HCT116 (cell line): ENCODE results near the gene PAK6. TPM values are rescaled to one million over a fixed set of nuclear protein-coding genes. Genes with fewer than 3 reads are reported as not detected.

Experiments
- ATAC-seq: fragments of 200-7000 bp; cut with Tn5 transposase; 2 replicates; pipeline ENCODE4 v1.9.1; 2020; ENCODE audit warnings: mild to moderate bottlenecking, moderate library complexity
- BruUV-seq: library from RNA; stranded (reverse); fragments of 400-500 nt; replicated peaks from 2 replicates; lab custom pipeline; 2021; lab: Mats Ljungman, UMichigan
- CTCF ChIA-PET: fragments of 300-600 bp; sonication (Branson Sonifier 250); formaldehyde crosslinking; loops from one replicate; lab custom pipeline; 2021; ENCODE audit warnings: antibody characterized with exemption; lab: Charles Lee
- POLR2A ChIA-PET: fragments of 300-600, 350-600 bp; sonication (Branson Sonifier 250); formaldehyde crosslinking; loops from one replicate; lab custom pipeline; 2021; ENCODE audit warnings: antibody characterized with exemption; lab: Charles Lee
- RAD21 ChIA-PET, 2 experiments: fragments of 300-600 bp; sonication (Branson Sonifier 250); formaldehyde crosslinking; loops; one replicate each; lab custom pipeline; 2023; ENCODE audit warnings: low total read pairs in 2 of 2; ENCODE audit not compliant: uncharacterized antibody in 2 of 2, unreplicated experiment in 2 of 2, low non-redundant PET in 1 of 2; lab: Charles Lee
- DNase-seq: peaks from one replicate; pipeline ENCODE4 v3.0.0-alpha.2; 2010; ENCODE audit warnings: low read depth, low spot score
- H2AFZ ChIP-seq: fragments of 200-600 bp; shearing (Covaris generic), sonication (generic); 2 replicates; pipeline ENCODE4 v1.6.1; 2017; ENCODE audit warnings: low read depth, mixed run types, mixed read lengths, antibody characterized with exemption, low read length; ENCODE audit not compliant: poor library complexity, severe bottlenecking
- H3K27ac ChIP-seq: 2 replicates; pipeline ENCODE4 v1.5.1; 2012; ENCODE audit warnings: low read depth, low read length
- H3K27me3 ChIP-seq: fragments of 200-600 bp; sonication (generic); 2 replicates; pipeline ENCODE4 v1.6.1; 2016; ENCODE audit warnings: mixed run types, low read length, mixed read lengths; ENCODE audit not compliant: insufficient read depth
- H3K36me3 ChIP-seq, 2 experiments: fragments of 200-500 bp in 1 of 2; fragments of 200-600 bp in 1 of 2; sonication (Bioruptor generic) in 1 of 2; sonication (generic) in 1 of 2; 2 replicates each; pipeline versions ENCODE4 v1.5.1 to v1.6.1; 2014 to 2016; ENCODE audit warnings: low read length in 2 of 2, inconsistent platforms in 1 of 2, mixed read lengths in 1 of 2, mixed run types in 1 of 2; ENCODE audit not compliant: insufficient read depth in 2 of 2, control insufficient read depth in 1 of 2
- H3K4me1 ChIP-seq, 2 experiments: fragments of 200-600 bp in 1 of 2; sonication (generic) in 1 of 2; 2 replicates each; pipeline versions ENCODE4 v1.5.1 to v1.6.1; 2012 to 2017; ENCODE audit warnings: low read length in 2 of 2, inconsistent platforms in 1 of 2, mild to moderate bottlenecking in 1 of 2, mixed read lengths in 1 of 2, mixed run types in 1 of 2, moderate library complexity in 1 of 2; ENCODE audit not compliant: insufficient read depth in 2 of 2, control insufficient read depth in 1 of 2
- H3K4me2 ChIP-seq: fragments of 200-600 bp; sonication (generic); 2 replicates; pipeline ENCODE4 v1.6.1; 2017; ENCODE audit warnings: mixed run types, low read length, mixed read lengths
- H3K4me3 ChIP-seq, 2 experiments: fragments of 200-600 bp in 1 of 2; sonication (generic) in 1 of 2; replicated peaks in 1 of 2; 2 replicates each; pipeline ENCODE4 v1.5.1; 2011 to 2016; ENCODE audit warnings: low read length in 2 of 2, control low read depth in 1 of 2, low read depth in 1 of 2, mild to moderate bottlenecking in 1 of 2, mixed read lengths in 1 of 2, mixed run types in 1 of 2
- H3K79me2 ChIP-seq: fragments of 200-600 bp; sonication (generic); 2 replicates; pipeline ENCODE4 v1.6.1; 2017; ENCODE audit warnings: mild to moderate bottlenecking, mixed run types, low read length, moderate library complexity, mixed read lengths; ENCODE audit not compliant: insufficient read depth
- H3K9ac ChIP-seq: fragments of 200-600 bp; sonication (generic); 2 replicates; pipeline ENCODE4 v1.6.1; 2016; ENCODE audit warnings: low read length, mixed read lengths
- H3K9me2 ChIP-seq: fragments of 200-600 bp; sonication (generic), shearing (Covaris generic); 2 replicates; pipeline ENCODE4 v1.6.1; 2017; ENCODE audit warnings: mixed run types, mild to moderate bottlenecking, moderate library complexity; ENCODE audit not compliant: insufficient read depth
- H3K9me3 ChIP-seq, 2 experiments: fragments of 200-500 bp in 1 of 2; fragments of 200-600 bp in 1 of 2; sonication (Bioruptor generic) in 1 of 2; sonication (generic) in 1 of 2; 2 replicates each; pipeline ENCODE4 v1.6.1; 2014 to 2017; ENCODE audit warnings: low read length in 2 of 2, mixed read lengths in 2 of 2, inconsistent platforms in 1 of 2, low read depth in 1 of 2, mild to moderate bottlenecking in 1 of 2, mixed run types in 1 of 2, moderate library complexity in 1 of 2; ENCODE audit not compliant: control insufficient read depth in 1 of 2, insufficient read depth in 1 of 2
- H4K20me1 ChIP-seq: fragments of 200-600 bp; sonication (generic), shearing (Covaris generic); 2 replicates; pipeline ENCODE4 v1.6.1; 2017; ENCODE audit warnings: mixed run types, mild to moderate bottlenecking, moderate library complexity; ENCODE audit not compliant: insufficient read depth
- CBX3 ChIP-seq: IDR thresholded peaks from 2 replicates; pipeline ENCODE4 v1.6.1; 2012; ENCODE audit warnings: low read depth
- CEBPB ChIP-seq: IDR thresholded peaks from 2 replicates; pipeline ENCODE4 v1.6.1; 2012; ENCODE audit warnings: low read depth
- EGR1 ChIP-seq: IDR thresholded peaks from 2 replicates; pipeline ENCODE4 v1.6.1; 2012; ENCODE audit warnings: low read depth
- EZH2 ChIP-seq: fragments of 200-600 bp; sonication (generic); IDR thresholded peaks from 2 replicates; pipeline ENCODE4 v1.6.1; 2017; ENCODE audit warnings: antibody characterized with exemption, mixed run types
- JUND ChIP-seq: IDR thresholded peaks from 2 replicates; pipeline ENCODE4 v1.6.1; 2012
- POLR2A ChIP-seq: IDR thresholded peaks from 2 replicates; pipeline ENCODE4 v1.7.0; 2011; ENCODE audit warnings: borderline replicate concordance; ENCODE audit not compliant: insufficient read depth, insufficient read length; ENCODE audit errors: extremely low read depth
- POLR2AphosphoS5 ChIP-seq: IDR thresholded peaks from 2 replicates; pipeline ENCODE4 v1.6.1; 2011; ENCODE audit warnings: mild to moderate bottlenecking, low read depth, low read length, moderate library complexity
- RAD21 ChIP-seq: IDR thresholded peaks from 2 replicates; pipeline ENCODE4 v1.6.1; 2012; ENCODE audit warnings: low read depth, mild to moderate bottlenecking
- SIN3A ChIP-seq: IDR thresholded peaks from 2 replicates; pipeline ENCODE4 v1.6.1; 2012; ENCODE audit warnings: low read depth
- SP1 ChIP-seq: IDR thresholded peaks from 2 replicates; pipeline ENCODE4 v1.6.1; 2012; ENCODE audit warnings: low read depth
- SRF ChIP-seq: IDR thresholded peaks from 2 replicates; pipeline ENCODE4 v1.6.1; 2012; ENCODE audit warnings: low read depth
- TCF7L2 ChIP-seq: IDR thresholded peaks from 2 replicates; pipeline ENCODE4 v1.7.0; 2011; ENCODE audit warnings: borderline replicate concordance, inconsistent platforms; ENCODE audit not compliant: insufficient read depth, insufficient read length; ENCODE audit errors: extremely low read depth
- YY1 ChIP-seq: IDR thresholded peaks from 2 replicates; pipeline ENCODE4 v1.6.1; 2011; ENCODE audit warnings: low read length, low read depth, moderate library complexity, mild to moderate bottlenecking; ENCODE audit not compliant: insufficient replicate concordance; ENCODE audit errors: extremely low read depth
- ZFX ChIP-seq: fragments of 450-650 bp; IDR thresholded peaks from 2 replicates; pipeline ENCODE4 v1.6.1; 2017
- ZNF274 ChIP-seq: fragments of 200-500 bp; sonication (Bioruptor generic); IDR thresholded peaks from 2 replicates; pipeline ENCODE4 v1.6.1; 2014; ENCODE audit warnings: mild to moderate bottlenecking, low read depth, low read length, inconsistent platforms
- intact Hi-C: fragments of 100-400 bp; cut with micrococcal nuclease; formaldehyde crosslinking; loops from 2 replicates; pipeline ENCODE4 v1.10.0; 2022
- total RNA-seq: library from RNA; stranded (reverse); gene quantifications from one replicate; pipeline ENCODE4 v1.2.1, GENCODE V29; 2021; ENCODE audit not compliant: unreplicated experiment
- TF ChIP-seq, protein P1 (sequence below): IDR thresholded peaks from 2 replicates; pipeline ENCODE4 v1.6.1; 2011; ENCODE audit warnings: mild to moderate bottlenecking, low read length, moderate library complexity; ENCODE audit not compliant: insufficient replicate concordance; ENCODE audit errors: extremely low read depth
- TF ChIP-seq, protein P2 (sequence below): IDR thresholded peaks from 2 replicates; pipeline ENCODE4 v1.6.1; 2012
- TF ChIP-seq, protein P3 (sequence below): IDR thresholded peaks from 2 replicates; pipeline ENCODE4 v1.6.1; 2012

PAK6 gene
- total RNA-seq, 1 experiment from 2014 or later, result 19.9 TPM

DNA sequence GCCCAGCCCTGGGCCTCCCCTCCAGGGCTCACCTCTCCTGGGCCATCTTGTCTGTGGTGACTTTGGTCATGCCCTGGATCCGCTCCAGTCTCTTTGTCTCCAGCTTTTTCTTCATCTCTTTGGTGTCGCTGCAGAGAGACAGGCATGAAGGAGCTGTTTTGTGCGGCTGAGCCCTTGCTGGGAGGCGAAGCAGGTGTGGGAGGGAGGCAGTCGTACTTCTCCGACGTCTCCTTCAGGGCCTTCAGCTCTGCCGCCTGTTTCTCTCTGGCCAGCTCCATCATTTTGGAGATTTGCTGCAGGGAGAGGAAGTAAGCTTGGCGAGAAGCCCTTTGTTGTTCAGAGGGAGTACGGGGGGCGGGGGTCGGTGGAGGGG, 51.7 kb downstream of the PAK6 start (continued):
- TF ChIP-seq, protein P1, sequence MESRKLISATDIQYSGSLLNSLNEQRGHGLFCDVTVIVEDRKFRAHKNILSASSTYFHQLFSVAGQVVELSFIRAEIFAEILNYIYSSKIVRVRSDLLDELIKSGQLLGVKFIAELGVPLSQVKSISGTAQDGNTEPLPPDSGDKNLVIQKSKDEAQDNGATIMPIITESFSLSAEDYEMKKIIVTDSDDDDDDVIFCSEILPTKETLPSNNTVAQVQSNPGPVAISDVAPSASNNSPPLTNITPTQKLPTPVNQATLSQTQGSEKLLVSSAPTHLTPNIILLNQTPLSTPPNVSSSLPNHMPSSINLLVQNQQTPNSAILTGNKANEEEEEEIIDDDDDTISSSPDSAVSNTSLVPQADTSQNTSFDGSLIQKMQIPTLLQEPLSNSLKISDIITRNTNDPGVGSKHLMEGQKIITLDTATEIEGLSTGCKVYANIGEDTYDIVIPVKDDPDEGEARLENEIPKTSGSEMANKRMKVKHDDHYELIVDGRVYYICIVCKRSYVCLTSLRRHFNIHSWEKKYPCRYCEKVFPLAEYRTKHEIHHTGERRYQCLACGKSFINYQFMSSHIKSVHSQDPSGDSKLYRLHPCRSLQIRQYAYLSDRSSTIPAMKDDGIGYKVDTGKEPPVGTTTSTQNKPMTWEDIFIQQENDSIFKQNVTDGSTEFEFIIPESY, result no peak
- TF ChIP-seq EGR1, result no peak
- TF ChIP-seq, all 23 proteins: peak for 0

DNA sequence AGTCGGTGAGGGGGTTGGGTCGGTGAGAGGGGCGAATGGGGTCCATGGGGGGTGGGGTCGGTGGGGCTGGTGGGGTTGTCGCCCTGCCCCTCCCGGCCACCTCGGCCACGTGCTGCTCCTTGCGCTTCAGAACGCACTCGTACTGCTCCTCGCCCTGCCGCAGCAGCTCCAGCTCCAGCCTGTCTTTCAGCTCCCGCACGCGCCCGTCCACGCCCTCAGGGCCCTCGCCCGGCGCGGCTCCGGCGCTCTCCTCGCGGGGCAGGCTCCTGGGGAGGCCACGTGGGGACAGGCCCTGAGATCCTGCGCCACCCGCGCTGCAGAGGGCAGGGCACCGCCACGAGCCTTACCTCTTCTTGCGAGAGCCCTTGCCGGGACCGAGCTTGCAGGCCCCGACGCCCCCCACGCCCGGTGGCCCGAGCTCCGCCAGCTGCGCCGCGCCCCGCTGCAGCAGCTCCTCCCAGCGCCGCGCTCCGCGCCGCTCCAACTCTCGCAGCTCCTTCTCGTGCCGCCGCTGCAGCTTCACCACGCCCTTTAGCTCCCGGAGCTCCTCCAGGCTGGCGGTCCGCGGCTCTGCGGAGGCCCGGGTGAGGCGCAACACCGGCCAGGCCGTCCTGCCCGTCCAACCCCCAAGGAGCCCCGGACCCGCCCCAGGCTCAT, 52.2 kb downstream of the PAK6 start:
- H3K27ac ChIP-seq, result peak overlapping the region; percentile 45; the same call in 1 of the 2 replicates
- peak overlapping the region; percentile 30 to 49 for H3K4me3 ChIP-seq
- RAD21 ChIA-PET, result interaction anchor here (0.6 to 1.4 kb wide), 3 partner anchors 12 to 19 kb away, joined by 3 read pairs; partner anchors contain the start of gene PLCB2 (in 1 of the 2)
- no TSS peak for BruUV-seq
- peak overlapping the region; percentile 61 for H3K9ac ChIP-seq
- H3K4me2 ChIP-seq, result peak overlapping the region; percentile 84
- CTCF ChIA-PET, result interaction anchor here (0.9 to 3.3 kb wide), 8 partner anchors 8 to 49 kb away, joined by 3 to 31 read pairs (median 5); partner anchors contain the start of gene ANKRD63
- no peaks in the 10 kb centered on the region for H3K9me2 ChIP-seq
- peak; percentile 82 for ATAC-seq
- intact Hi-C loops, result no loop called here
- no peak for DNase-seq
- H3K79me2 ChIP-seq, result no peaks in the 10 kb centered on the region
- peaks cover 46 to 51% of the 10 kb centered on the region in 2 experiments for H3K4me1 ChIP-seq
- H3K9me3 ChIP-seq, result no peaks in the 10 kb centered on the region
- POLR2A ChIA-PET, result interaction anchor here (0.7 to 1.3 kb wide), 2 partner anchors 18 to 294 kb away, joined by 3 to 6 read pairs; partner anchors contain the start of gene PLCB2
- H2AFZ ChIP-seq, result peak overlapping the region; percentile 26
- H4K20me1 ChIP-seq, result no peaks in the 10 kb centered on the region
- H3K27me3 ChIP-seq, result no peaks in the 10 kb centered on the region
- H3K36me3 ChIP-seq, result no peaks in the 10 kb centered on the region
- TF ChIP-seq YY1 (no peak), ZFX (peak; percentile 96), ZNF274 (no peak), RAD21 (no peak), CBX3 (no peak), CEBPB (no peak), TCF7L2 (no peak), SP1 (no peak), POLR2A (peak; percentile 39), EZH2 (no peak), SIN3A (no peak), EGR1 (no peak), SRF (no peak), JUND (no peak), POLR2AphosphoS5 (0 out of 2 replicates have a peak, but pooled peaks have one; percentile 34)
- TF ChIP-seq, protein P1, result no peak
- TF ChIP-seq, protein P2, sequence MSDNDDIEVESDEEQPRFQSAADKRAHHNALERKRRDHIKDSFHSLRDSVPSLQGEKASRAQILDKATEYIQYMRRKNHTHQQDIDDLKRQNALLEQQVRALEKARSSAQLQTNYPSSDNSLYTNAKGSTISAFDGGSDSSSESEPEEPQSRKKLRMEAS, result peak; percentile 90
- TF ChIP-seq, protein P3, sequence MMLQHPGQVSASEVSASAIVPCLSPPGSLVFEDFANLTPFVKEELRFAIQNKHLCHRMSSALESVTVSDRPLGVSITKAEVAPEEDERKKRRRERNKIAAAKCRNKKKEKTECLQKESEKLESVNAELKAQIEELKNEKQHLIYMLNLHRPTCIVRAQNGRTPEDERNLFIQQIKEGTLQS, result no peak
